ENCODE results near the gene NCOR1. TPM values are rescaled to one million over a fixed set of nuclear protein-coding genes. Genes with fewer than 3 reads are reported as not detected.

The NCOR1 gene
- total and polyA plus RNA-seq, 2 of the 13 experiments (the other 11 are each of a cell fraction or from before 2014, with no cell fraction given) = 57.0 to 71.7 TPM

DNA sequence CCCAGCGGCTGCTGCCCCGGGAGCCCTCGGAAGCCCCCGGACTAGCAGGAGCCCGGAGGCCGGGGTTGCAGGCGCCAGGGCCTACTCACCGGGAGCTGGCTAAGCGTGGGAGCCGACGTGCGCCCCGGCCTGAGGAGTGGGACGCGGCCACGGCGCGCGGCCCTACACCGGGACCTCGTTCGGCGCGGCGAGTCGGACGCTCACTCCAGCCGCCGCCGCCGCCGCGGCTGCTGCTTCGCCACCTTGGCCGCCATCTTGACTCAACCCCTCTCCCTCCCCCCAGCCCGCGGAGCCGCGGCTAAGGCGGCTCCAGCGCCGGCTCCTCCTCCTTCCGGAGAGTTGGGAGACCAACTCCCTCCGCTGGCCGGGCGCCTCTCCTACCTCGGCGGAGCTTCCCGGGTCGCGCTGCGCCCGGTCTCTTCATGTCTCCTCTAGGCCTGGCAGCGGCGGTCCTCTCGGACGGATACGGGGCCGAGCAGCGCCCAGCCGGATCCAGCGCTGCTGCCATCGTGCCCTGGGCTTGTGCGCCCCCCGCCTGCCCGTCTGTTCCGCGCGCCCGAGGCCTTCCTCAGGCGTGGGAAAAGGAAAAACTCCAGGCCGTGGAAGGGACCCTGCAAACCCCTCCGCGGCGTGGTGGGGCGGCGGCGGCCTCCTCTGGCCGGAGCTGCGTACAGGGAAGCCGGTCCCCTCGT lies at the start of gene NCOR1 (continued):
- TF ChIP-seq ZNF746 (CRISPR knock-in tag; IDR thresholded peaks at IDR 0.05) (no peak; the same call in 1 of the 2 replicates), ZNF724P (CRISPR knock-in tag; IDR thresholded peaks at IDR 0.05; ENCODE audit: borderline replicate concordance) (no peak), MED8 (CRISPR knock-in tag; IDR thresholded peaks at IDR 0.05; ENCODE audit: insufficient replicate concordance) (no peak), CAMTA2 (CRISPR knock-in tag; IDR thresholded peaks at IDR 0.05; ENCODE audit: borderline replicate concordance) (no peak), ZNF430 (CRISPR knock-in tag; IDR thresholded peaks at IDR 0.05) (peak; percentile 91), ZNF367 (CRISPR knock-in tag; IDR thresholded peaks at IDR 0.05; ENCODE audit: borderline replicate concordance) (no peak; the same call in 1 of the 2 replicates), FOXA3 (CRISPR knock-in tag; IDR thresholded peaks at IDR 0.05) (peak; percentile 30; the same call in 1 of the 2 replicates), MIXL1 (CRISPR knock-in tag; IDR thresholded peaks at IDR 0.05) (no peak), PPARG (CRISPR knock-in tag; conservative IDR thresholded peaks at IDR 0.05) (0 out of 2 replicates have a peak, but pooled peaks have one; percentile 42), ZMYM3 (CRISPR knock-in tag; IDR thresholded peaks at IDR 0.05) (peak; percentile 46), ADNP (CRISPR knock-in tag; IDR thresholded peaks at IDR 0.05) (no peak), AGO1 (IDR thresholded peaks at IDR 0.05; ENCODE audit: low read depth, low read length, poor library complexity, severe bottlenecking) (no peak), GATAD2A (CRISPR knock-in tag; IDR thresholded peaks at IDR 0.05) (peak; percentile 76), TEAD2 (CRISPR knock-in tag; IDR thresholded peaks at IDR 0.05) (no peak), DMAP1 (CRISPR knock-in tag; IDR thresholded peaks at IDR 0.05) (peak; percentile 89), AKAP8 (CRISPR knock-in tag; IDR thresholded peaks at IDR 0.05) (no peak), CENPX (CRISPR knock-in tag; IDR thresholded peaks at IDR 0.05) (no peak)
- TF ChIP-seq, protein P1, sequence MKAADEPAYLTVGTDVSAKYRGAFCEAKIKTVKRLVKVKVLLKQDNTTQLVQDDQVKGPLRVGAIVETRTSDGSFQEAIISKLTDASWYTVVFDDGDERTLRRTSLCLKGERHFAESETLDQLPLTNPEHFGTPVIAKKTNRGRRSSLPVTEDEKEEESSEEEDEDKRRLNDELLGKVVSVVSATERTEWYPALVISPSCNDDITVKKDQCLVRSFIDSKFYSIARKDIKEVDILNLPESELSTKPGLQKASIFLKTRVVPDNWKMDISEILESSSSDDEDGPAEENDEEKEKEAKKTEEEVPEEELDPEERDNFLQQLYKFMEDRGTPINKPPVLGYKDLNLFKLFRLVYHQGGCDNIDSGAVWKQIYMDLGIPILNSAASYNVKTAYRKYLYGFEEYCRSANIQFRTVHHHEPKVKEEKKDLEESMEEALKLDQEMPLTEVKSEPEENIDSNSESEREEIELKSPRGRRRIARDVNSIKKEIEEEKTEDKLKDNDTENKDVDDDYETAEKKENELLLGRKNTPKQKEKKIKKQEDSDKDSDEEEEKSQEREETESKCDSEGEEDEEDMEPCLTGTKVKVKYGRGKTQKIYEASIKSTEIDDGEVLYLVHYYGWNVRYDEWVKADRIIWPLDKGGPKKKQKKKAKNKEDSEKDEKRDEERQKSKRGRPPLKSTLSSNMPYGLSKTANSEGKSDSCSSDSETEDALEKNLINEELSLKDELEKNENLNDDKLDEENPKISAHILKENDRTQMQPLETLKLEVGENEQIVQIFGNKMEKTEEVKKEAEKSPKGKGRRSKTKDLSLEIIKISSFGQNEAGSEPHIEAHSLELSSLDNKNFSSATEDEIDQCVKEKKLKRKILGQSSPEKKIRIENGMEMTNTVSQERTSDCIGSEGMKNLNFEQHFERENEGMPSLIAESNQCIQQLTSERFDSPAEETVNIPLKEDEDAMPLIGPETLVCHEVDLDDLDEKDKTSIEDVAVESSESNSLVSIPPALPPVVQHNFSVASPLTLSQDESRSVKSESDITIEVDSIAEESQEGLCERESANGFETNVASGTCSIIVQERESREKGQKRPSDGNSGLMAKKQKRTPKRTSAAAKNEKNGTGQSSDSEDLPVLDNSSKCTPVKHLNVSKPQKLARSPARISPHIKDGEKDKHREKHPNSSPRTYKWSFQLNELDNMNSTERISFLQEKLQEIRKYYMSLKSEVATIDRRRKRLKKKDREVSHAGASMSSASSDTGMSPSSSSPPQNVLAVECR (CRISPR knock-in tag; IDR thresholded peaks at IDR 0.05; ENCODE audit: borderline replicate concordance) = peak; percentile 73; the same call in 1 of the 2 replicates
- TF ChIP-seq, protein P2, sequence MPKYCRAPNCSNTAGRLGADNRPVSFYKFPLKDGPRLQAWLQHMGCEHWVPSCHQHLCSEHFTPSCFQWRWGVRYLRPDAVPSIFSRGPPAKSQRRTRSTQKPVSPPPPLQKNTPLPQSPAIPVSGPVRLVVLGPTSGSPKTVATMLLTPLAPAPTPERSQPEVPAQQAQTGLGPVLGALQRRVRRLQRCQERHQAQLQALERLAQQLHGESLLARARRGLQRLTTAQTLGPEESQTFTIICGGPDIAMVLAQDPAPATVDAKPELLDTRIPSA (CRISPR knock-in tag; IDR thresholded peaks at IDR 0.05; ENCODE audit: borderline replicate concordance) = 0 out of 2 replicates have a peak, but pooled peaks have one; percentile 22
- TF ChIP-seq, protein P3, sequence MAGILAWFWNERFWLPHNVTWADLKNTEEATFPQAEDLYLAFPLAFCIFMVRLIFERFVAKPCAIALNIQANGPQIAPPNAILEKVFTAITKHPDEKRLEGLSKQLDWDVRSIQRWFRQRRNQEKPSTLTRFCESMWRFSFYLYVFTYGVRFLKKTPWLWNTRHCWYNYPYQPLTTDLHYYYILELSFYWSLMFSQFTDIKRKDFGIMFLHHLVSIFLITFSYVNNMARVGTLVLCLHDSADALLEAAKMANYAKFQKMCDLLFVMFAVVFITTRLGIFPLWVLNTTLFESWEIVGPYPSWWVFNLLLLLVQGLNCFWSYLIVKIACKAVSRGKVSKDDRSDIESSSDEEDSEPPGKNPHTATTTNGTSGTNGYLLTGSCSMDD (CRISPR knock-in tag; IDR thresholded peaks at IDR 0.05) = no peak
